ENCODE measurements around the gene SLC9A9.

GRCh38 chr3:143668924-143669790 lies 179.1 kb downstream of the SLC9A9 start:
- TF ChIP-seq, protein P1, sequence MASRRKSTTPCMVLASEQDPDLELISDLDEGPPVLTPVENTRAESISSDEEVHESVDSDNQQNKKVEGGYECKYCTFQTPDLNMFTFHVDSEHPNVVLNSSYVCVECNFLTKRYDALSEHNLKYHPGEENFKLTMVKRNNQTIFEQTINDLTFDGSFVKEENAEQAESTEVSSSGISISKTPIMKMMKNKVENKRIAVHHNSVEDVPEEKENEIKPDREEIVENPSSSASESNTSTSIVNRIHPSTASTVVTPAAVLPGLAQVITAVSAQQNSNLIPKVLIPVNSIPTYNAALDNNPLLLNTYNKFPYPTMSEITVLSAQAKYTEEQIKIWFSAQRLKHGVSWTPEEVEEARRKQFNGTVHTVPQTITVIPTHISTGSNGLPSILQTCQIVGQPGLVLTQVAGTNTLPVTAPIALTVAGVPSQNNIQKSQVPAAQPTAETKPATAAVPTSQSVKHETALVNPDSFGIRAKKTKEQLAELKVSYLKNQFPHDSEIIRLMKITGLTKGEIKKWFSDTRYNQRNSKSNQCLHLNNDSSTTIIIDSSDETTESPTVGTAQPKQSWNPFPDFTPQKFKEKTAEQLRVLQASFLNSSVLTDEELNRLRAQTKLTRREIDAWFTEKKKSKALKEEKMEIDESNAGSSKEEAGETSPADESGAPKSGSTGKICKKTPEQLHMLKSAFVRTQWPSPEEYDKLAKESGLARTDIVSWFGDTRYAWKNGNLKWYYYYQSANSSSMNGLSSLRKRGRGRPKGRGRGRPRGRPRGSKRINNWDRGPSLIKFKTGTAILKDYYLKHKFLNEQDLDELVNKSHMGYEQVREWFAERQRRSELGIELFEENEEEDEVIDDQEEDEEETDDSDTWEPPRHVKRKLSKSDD (conservative IDR thresholded peaks at IDR 0.05; ENCODE audit: low read length) = no peak
- TF ChIP-seq ZNF184 (CRISPR knock-in tag; IDR thresholded peaks at IDR 0.05) (no peak), BCOR (IDR thresholded peaks at IDR 0.05) (no peak), E2F5 (CRISPR knock-in tag; IDR thresholded peaks at IDR 0.05) (no peak), CREB1 (IDR thresholded peaks at IDR 0.05) (no peak), CREB1 (CRISPR knock-in tag; IDR thresholded peaks at IDR 0.05) (no peak), EGR1 (conservative IDR thresholded peaks at IDR 0.05) (no peak), SIRT6 (IDR thresholded peaks at IDR 0.05; ENCODE audit: low read depth, low read length) (no peak), ZNF24 (IDR thresholded peaks at IDR 0.05) (no peak), RHOXF2B (CRISPR knock-in tag; conservative IDR thresholded peaks at IDR 0.05) (no peak), EZH2 (IDR thresholded peaks at IDR 0.05; ENCODE audit: borderline replicate concordance, low read depth, low read length) (no peak)
- TF ChIP-seq, protein P2, sequence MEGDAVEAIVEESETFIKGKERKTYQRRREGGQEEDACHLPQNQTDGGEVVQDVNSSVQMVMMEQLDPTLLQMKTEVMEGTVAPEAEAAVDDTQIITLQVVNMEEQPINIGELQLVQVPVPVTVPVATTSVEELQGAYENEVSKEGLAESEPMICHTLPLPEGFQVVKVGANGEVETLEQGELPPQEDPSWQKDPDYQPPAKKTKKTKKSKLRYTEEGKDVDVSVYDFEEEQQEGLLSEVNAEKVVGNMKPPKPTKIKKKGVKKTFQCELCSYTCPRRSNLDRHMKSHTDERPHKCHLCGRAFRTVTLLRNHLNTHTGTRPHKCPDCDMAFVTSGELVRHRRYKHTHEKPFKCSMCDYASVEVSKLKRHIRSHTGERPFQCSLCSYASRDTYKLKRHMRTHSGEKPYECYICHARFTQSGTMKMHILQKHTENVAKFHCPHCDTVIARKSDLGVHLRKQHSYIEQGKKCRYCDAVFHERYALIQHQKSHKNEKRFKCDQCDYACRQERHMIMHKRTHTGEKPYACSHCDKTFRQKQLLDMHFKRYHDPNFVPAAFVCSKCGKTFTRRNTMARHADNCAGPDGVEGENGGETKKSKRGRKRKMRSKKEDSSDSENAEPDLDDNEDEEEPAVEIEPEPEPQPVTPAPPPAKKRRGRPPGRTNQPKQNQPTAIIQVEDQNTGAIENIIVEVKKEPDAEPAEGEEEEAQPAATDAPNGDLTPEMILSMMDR (IDR thresholded peaks at IDR 0.05 in 2 of 3, conservative IDR thresholded peaks at IDR 0.05 in 1 of 3; ENCODE audit: insufficient read depth in 2 of 3, low read depth in 1 of 3, low read length in 3 of 3) = no peak
- TF ChIP-seq, protein P3, sequence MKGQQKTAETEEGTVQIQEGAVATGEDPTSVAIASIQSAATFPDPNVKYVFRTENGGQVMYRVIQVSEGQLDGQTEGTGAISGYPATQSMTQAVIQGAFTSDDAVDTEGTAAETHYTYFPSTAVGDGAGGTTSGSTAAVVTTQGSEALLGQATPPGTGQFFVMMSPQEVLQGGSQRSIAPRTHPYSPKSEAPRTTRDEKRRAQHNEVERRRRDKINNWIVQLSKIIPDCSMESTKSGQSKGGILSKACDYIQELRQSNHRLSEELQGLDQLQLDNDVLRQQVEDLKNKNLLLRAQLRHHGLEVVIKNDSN (CRISPR knock-in tag; IDR thresholded peaks at IDR 0.05) = no peak
- TF ChIP-seq, protein P4, sequence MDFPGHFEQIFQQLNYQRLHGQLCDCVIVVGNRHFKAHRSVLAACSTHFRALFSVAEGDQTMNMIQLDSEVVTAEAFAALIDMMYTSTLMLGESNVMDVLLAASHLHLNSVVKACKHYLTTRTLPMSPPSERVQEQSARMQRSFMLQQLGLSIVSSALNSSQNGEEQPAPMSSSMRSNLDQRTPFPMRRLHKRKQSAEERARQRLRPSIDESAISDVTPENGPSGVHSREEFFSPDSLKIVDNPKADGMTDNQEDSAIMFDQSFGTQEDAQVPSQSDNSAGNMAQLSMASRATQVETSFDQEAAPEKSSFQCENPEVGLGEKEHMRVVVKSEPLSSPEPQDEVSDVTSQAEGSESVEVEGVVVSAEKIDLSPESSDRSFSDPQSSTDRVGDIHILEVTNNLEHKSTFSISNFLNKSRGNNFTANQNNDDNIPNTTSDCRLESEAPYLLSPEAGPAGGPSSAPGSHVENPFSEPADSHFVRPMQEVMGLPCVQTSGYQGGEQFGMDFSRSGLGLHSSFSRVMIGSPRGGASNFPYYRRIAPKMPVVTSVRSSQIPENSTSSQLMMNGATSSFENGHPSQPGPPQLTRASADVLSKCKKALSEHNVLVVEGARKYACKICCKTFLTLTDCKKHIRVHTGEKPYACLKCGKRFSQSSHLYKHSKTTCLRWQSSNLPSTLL (IDR thresholded peaks at IDR 0.05) = no peak
